Body of pancreas (tissue), 4 donors: ENCODE results near the gene BABAM2.

Experiments used
- CTCF ChIP-seq, 7 experiments: fragments of 450-650 bp in 4 of 7; fragments of 200-600 bp in 3 of 7; sonication (generic) in 3 of 7; IDR thresholded peaks; one replicate each; pipeline ENCODE4 v1.5.1; 2016 to 2019; ENCODE audit warnings: antibody characterized with exemption in 7 of 7
- POLR2A ChIP-seq, 3 donors: fragments of 450-650 bp; IDR thresholded peaks; one replicate each; pipeline ENCODE4 v1.6.1; 2016; ENCODE audit warnings: antibody characterized with exemption in 3 of 3, mild to moderate bottlenecking in 2 of 3

GRCh38 chr2:27914805-27915175, 24.3 kb downstream of the BABAM2 start:
- TF ChIP-seq CTCF (IDR thresholded peaks at IDR 0.05) = no peak
- TF ChIP-seq POLR2A (IDR thresholded peaks at IDR 0.05) = no peak
